Left cardiac atrium (tissue), 4 donors: Measurements from ENCODE around the gene GRIK4. TPM values are rescaled to one million over a fixed set of nuclear protein-coding genes. Genes with fewer than 3 reads are reported as not detected.
A peak's percentile ranks its signal among the peaks of the same experiment; 100 is the strongest.

Experiments used
- ATAC-seq, 2 donors: fragments of 200-7000 bp; cut with Tn5 transposase; one replicate each; pipeline ENCODE4 v1.9.1; 2020; ENCODE audit warnings: mild to moderate bottlenecking in 2 of 2, moderate library complexity in 2 of 2
- DNase-seq: peaks from one replicate; pipeline ENCODE4 v3.0.0-alpha.2; 2020
- intact Hi-C, 2 donors: fragments of 100-400 bp; cut with DNase I; formaldehyde crosslinking; loops; one replicate each; pipeline versions ENCODE4 v1.14.1 to v1.15.1; 2022 to 2023
- total RNA-seq, 2 donors: library from RNA; stranded (reverse); fragmentation: NEBNext Ultra II Directional; extraction: Animal tissue kit (Norgen Biotek cat#: 25700); gene quantifications; one replicate each; pipeline ENCODE4 v1.2.1, GENCODE V29; 2021
- donor health status: DM: no; HTN: yes; CAD: no.
- donor health status: DM: no; HTN: yes; CAD: no; lungs with severe emphysema.
- donor health status: DM: yes; HTN: yes; CAD: no.
- donor health status: Dilated cardiomyopathy.

Gene GRIK4
- total RNA-seq, 2 donors from 2014 or later = 0.35 to 0.55 TPM

DNA sequence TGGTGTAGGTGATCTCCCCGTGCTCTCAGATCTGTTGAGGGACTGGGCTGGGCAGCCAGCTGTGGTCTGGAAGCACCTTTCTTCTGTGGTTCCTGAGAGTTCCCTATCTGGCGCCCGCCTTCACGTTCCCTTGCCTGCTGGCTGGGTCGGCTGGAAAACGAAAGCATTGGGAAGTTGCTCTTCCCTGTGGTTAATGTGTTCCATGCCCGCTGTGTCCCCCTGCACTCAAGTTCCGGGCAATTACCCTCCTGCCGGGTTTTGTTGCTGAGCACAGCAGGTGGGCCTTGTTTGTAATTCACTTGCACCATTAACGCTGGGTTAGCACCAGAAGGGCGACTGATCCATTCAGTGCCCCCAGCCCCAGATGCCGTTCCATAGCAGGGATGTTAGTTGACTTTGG lies 134.1 kb downstream of the GRIK4 start:
- DNase-seq (no peak), ATAC-seq (no peak)
- intact Hi-C loops = no loop called here

DNA sequence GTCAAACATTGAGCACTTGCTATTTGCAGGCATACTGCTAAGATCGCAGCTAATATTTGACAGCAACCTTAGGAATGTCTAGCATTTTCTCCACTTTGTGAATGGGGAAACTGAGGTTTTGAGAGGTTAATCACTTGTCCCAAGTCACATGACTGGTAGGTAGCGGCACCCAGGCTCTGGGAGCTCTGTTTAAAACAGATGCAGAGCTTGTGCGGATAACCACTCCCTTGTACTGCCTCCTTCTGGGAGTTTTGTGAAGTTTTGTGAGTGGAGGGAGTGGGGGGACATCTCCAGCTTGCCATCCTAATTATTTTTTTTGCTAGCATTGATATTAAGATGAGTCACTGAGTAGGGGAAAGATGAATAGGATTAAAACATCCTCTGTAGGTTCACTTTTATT lies 134.7 kb downstream of the GRIK4 start:
- ATAC-seq = no peak
- intact Hi-C loops = no loop called here
- DNase-seq = no peak

DNA sequence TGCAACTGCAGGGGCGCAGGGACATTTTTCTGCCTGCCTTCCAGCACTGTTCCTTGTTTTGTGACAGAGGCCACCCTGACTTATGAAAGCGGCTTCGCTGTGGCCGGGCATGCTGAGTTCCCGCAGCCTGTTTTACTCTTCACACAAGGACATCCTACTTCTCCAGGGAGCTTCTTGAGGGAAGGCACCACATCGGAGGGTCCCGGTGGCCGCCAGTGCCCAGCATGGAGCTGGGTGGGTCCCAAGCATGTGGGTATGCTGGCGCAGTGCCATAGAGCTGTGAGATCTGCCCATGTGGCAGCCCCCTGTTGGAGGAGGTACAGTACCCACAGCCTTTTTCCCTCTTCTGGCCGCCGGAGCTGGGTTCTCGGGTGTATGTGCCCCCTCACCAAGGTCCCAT lies 136.1 kb downstream of the GRIK4 start:
- intact Hi-C loops = no loop called here
- ATAC-seq = no peak
- no peak for DNase-seq

DNA sequence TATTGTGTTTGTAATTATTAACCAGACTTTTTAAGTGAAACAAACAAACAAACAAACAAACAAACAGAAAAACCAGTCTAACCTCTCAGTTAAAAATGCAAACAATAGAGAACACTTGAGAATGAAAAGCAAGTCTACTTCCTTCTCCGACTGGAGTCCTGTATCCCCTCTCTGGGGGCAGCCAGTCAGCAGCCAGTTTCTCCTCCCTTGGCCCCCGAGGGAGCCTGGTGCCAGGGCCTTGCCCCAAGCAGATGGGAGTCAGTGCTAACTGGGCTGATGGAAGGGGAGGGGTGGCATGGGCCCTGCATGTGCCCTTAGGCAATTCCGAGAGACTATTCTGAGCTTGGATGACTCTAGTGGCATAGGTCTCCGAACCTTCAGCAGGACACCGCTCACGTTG lies 137.2 kb downstream of the GRIK4 start:
- intact Hi-C loops = no loop called here
- no peak for ATAC-seq
- no peak for DNase-seq

DNA sequence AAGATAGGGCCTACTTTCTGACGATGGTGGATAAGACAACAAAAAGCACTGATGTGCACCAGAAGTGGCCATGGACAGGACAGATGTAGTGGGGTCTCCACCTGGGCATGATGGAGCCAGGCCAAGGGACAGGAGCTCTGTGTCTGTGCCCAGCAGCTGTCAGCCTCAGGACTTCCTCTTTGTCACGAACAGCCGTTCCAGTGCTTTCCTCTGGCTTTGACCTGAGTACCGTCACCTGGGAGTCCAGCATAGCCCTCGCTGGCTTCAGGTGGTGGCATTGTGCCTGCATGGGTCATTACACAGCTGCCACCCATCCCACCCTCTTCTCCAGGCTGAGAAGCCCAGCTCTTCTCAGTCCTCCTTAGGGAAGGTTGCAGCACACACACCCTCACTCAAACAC lies 137.8 kb downstream of the GRIK4 start:
- intact Hi-C loops = no loop called here
- DNase-seq (no peak), ATAC-seq (no peak)

DNA sequence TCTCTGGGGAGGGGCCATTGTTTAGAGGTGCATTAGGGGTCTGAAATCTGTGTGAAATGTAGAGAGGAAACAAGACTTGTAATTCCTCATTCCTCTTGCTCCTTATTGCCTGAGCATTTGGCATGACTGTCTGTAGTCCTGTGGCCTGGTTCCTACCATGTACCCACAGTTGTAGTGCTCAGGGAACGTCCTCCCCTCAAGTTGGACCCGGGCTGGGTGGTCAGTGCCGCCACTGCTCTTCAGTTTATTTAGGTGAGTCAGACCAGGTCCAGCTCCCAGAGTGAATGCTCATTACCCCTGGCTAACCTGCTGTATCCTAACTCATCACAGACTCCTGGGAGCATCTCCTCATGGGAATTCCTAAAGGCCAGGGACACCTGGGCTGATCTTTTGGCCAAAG lies 139.8 kb downstream of the GRIK4 start:
- ATAC-seq = no peak
- no peak for DNase-seq
- intact Hi-C loops = no loop called here

DNA sequence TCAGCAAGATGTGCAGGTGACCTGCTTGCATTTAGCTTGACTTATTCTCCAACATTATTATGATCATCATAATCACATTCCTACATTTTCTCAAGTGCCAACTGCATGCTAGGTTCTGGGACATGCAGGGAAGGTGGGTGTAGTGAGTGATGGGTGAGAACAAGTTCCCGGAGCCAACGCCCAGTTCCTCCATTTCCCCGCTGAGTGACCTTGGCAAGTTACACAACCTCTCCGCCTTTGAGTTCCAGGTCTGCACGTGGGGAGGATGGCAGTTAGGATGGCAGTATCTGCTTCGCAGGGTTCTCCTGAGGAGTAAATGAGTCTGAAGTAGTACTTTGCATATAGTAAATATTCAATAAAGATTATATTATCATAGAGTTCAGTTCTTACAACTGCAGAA lies 140.3 kb downstream of the GRIK4 start:
- no peak for ATAC-seq
- DNase-seq = no peak
- intact Hi-C loops = no loop called here

GRCh38 chr11:120652705-120653335 lies 141.3 kb downstream of the GRIK4 start:
- no peak for ATAC-seq
- intact Hi-C loops = no loop called here
- DNase-seq = no peak

DNA sequence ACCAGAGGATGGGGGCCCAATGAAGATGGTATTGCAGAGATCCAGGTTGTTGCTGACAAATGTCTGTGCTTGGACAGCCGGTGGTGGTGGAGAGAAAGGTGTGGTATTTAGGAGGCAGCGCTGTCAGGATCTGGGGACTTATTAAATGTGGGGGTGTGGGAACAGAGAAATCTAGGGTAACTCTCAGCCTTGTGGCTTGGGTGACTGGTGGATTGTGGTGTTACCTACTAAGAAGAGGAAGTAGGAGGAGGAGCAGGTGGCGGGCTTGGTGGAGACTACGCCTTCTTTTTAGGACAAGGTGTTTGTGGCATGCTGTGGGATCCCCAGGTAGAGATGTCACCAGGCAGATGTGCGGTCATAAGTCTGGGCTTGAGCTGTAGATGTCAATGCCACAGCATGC lies 144.0 kb downstream of the GRIK4 start:
- intact Hi-C loops = no loop called here
- DNase-seq (no peak), ATAC-seq (no peak)

DNA sequence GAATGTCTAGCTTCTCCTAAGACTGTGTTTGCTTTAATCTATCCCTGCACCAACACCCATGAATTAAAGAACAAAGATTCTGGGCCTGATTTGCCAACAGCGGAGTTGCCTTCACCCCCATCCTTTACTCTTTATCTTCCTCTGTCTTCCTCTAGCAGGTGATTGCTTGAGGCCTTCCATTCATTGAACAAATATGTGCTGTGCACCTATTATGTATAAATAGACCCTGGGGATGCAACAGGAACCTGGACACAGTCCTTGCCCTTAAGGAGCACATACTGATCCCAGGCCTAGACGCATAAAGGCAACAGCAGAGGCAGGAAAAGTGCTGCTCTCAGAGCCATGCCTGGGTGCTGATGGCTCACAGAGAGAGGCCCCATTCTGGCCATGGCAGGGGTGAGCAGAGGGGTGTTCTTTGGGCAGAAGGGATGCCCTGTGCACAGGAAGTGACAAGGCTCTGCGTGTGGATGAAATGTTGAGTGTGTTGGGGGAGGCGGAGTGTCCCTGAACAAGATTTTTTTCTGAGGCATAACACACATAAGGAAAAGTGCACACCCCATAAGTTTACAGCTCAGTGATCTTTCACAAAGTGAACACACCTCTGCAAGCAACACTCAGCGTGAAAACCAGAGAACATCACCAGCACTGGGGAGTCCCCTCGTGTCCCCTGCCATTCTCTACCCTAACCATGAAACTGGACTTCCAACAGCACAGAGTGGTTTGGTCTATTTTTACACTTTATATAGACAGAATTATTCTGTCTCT lies 145.9 kb downstream of the GRIK4 start:
- intact Hi-C loops = no loop called here
- DNase-seq (no peak), ATAC-seq (no peak)

- intact Hi-C loops = no loop called here
- DNase-seq = no peak
- ATAC-seq = no peak
These were observed 146.5 kb downstream of the GRIK4 start for GRCh38 chr11:120658071-120658423.

GRCh38 chr11:120659076-120659475 lies 147.5 kb downstream of the GRIK4 start:
- ATAC-seq = no peak
- intact Hi-C loops = no loop called here
- no peak for DNase-seq

DNA sequence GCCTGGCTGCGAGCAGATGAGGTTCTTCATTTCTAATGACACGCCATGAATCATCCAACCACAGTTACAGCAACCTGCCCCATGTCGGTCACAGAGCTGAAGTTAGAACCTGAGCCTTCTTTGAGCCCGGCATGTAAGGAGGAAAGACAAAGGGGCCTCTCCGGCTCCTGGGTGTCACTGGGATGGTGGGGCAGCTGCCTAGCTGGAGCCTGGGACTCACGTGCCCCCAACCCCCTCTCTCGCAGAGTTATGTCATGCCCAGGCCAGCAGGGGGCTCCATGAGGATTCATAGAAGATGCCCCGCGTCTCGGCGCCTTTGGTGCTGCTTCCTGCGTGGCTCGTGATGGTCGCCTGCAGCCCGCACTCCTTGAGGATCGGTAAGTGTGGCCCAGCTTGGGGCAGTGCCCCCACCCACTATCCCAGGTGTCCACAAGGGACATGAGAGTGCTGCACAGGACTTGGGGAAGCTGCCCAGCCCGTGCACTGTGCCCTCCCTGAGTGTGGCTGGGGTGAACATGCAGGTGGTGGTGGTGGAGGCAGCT lies 148.5 kb downstream of the GRIK4 start:
- intact Hi-C loops = no loop called here
- DNase-seq (peak; percentile 29), ATAC-seq (no peak)

DNA sequence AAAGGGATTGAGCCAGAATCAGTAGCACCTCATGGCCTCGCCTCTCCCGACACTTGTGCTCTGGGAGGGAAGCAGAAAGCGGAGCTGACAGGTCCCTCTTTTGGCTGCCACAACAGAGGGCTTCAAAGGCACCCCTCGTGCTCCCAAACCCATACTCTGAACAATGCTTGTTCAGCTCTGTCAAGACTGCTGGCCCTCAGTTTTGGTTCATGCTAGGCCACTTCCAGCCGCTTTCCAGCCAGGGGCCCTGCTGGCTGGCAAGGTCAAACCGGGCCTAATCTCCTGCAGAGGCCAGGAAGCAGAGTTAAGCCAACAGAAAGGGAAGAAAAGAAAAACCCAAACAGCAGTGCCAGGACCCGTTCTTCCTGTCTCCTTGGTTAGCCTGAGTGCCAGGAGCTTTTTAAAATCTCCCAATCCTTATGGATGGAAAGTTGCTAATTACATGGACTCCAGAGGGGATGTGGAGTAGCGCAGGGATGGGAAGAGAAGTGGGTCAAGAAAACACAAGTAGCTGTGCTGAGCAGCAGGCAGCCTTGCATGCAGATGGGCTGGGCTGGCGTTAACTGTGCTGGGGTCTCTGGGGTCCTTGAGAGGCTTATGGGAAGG lies 150.6 kb downstream of the GRIK4 start:
- intact Hi-C loops = no loop called here
- no peak for ATAC-seq

DNA sequence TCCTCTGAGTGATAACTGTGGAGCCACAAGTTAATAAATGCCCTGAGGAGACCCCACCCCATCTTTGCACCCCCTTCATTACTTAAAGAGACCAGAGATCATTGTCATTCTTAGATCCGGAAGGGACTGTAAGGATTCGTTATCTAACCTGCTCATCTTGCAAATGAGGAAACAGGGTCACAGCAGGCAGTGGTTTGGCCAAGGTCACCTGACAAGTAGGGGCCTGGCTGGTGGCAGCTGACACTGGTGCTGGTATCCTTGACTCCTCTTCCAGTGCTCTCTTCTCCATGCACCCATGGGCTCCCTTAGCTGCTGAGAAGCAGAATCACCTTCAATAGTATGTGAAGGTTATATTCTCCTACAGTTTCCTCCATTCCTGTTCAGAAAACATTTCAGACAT lies 151.6 kb downstream of the GRIK4 start:
- intact Hi-C loops = no loop called here
- DNase-seq (no peak), ATAC-seq (no peak)

More for the DNA sequence above, 150.6 kb downstream of the GRIK4 start:
- DNase-seq = no peak

GRCh38 chr11:120666121-120666639 lies 154.6 kb downstream of the GRIK4 start:
- DNase-seq (no peak), ATAC-seq (no peak)
- intact Hi-C loops = no loop called here

GRCh38 chr11:120667281-120667680 lies 155.7 kb downstream of the GRIK4 start:
- peak; percentile 55 for DNase-seq
- intact Hi-C loops = no loop called here
- ATAC-seq = peak; percentile 47 to 84

GRCh38 chr11:120667934-120668333 lies 156.4 kb downstream of the GRIK4 start:
- intact Hi-C loops = no loop called here
- no peak for ATAC-seq
- DNase-seq = no peak

DNA sequence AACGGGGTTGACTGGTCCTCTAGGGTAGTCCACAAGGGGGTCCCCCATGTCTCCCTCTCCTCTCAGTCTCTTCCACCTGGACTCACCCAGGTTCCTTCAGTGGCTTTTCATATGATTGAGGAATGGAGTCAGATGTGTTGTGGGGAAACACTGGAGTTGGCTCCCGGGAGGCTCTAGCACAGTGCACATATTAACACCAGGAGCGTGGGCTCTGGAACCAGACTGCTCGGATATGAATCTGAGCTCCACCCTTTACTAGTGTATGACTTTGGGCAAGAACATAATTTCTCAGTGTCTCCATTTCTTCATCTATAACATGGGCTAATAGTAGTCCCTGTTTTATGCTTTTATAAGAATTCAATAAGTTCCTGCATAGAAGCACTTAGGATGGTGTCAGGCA lies 157.0 kb downstream of the GRIK4 start:
- intact Hi-C loops = no loop called here
- ATAC-seq (no peak), DNase-seq (no peak)

GRCh38 chr11:120674542-120674941 lies 163.0 kb downstream of the GRIK4 start:
- no peak for DNase-seq
- intact Hi-C loops = no loop called here
- no peak for ATAC-seq
